K562 (cell line): ENCODE data around the gene GRIK3. TPM values are rescaled to one million over a fixed set of nuclear protein-coding genes. Genes with fewer than 3 reads are reported as not detected.

Experiments used
- ATAC-seq: fragments of 200-7000 bp; cut with Tn5 transposase; 3 replicates; pipeline ENCODE4 v1.9.1; 2020; ENCODE audit warnings: moderate library complexity
- BruUV-seq: library from RNA; stranded (reverse); fragments of 400-500 nt; replicated peaks from 2 replicates; lab custom pipeline; 2021; lab: Mats Ljungman, UMichigan
- CTCF ChIA-PET: fragments of 300-600 bp; formaldehyde crosslinking; extraction: SDS; loops from one replicate; lab custom pipeline; 2021; ENCODE audit warnings: low intra/inter-chr PET ratio; lab: Yijun Ruan, JAX
- POLR2A ChIA-PET: fragments of 300-600, 350-650 bp; sonication (Branson Sonifier 250); formaldehyde crosslinking; extraction: SDS; loops from one replicate; lab custom pipeline; 2021; ENCODE audit warnings: antibody characterized with exemption, inconsistent platforms; lab: Yijun Ruan, JAX
- DNase-seq, 4 experiments: peaks; one replicate each; pipeline versions ENCODE4 v3.0.0 to v3.0.0-alpha.2; 2011 to 2018; ENCODE audit warnings: low spot score in 3 of 4, mixed read lengths in 3 of 4; ENCODE audit errors: extremely low read depth in 1 of 4
- FAIRE-seq: peaks from 2 replicates; lab custom pipeline; 2011; peaks lifted over from hg19 to GRCh38; lab: Jason Lieb, UNC
- H2AFZ ChIP-seq: 2 replicates; pipeline ENCODE4 v1.6.0; 2011; ENCODE audit warnings: low read depth, low read length, control low read depth, inconsistent platforms
- H3K27ac ChIP-seq: fragments of 200-600 bp; 3 replicates; pipeline ENCODE4 v1.8.0; 2011; ENCODE audit warnings: low read depth, mild to moderate bottlenecking, control low read depth, inconsistent platforms, low read length, moderate library complexity, mixed read lengths; ENCODE audit errors: extremely low read depth
- H3K27me3 ChIP-seq, 2 experiments: fragments of 300-600 bp in 1 of 2; 2 replicates in 1 of 2; 3 replicates in 1 of 2; pipeline versions ENCODE4 v1.6.0 to v1.8.0; 2011; ENCODE audit warnings: inconsistent platforms in 2 of 2, low read length in 2 of 2, mild to moderate bottlenecking in 1 of 2, mixed read lengths in 1 of 2, moderate library complexity in 1 of 2; ENCODE audit not compliant: control insufficient read depth in 2 of 2, insufficient read depth in 2 of 2
- H3K36me3 ChIP-seq: fragments of 300-600 bp; 3 replicates; pipeline ENCODE4 v1.8.0; 2011; ENCODE audit warnings: mild to moderate bottlenecking, low read length, inconsistent platforms; ENCODE audit not compliant: control insufficient read depth, insufficient read depth
- H3K4me1 ChIP-seq, 2 experiments: fragments of 200-600 bp in 1 of 2; replicated peaks in 1 of 2; 2 replicates in 1 of 2; 3 replicates in 1 of 2; pipeline versions ENCODE4 v1.5.1 to v1.8.0; 2011; ENCODE audit warnings: inconsistent platforms in 2 of 2, low read length in 2 of 2, mild to moderate bottlenecking in 1 of 2, mixed read lengths in 1 of 2, moderate library complexity in 1 of 2; ENCODE audit not compliant: control insufficient read depth in 2 of 2, insufficient read depth in 2 of 2
- H3K4me2 ChIP-seq: 2 replicates; pipeline ENCODE4 v1.6.1; 2011; ENCODE audit warnings: low read length, control low read depth, inconsistent platforms, mixed read lengths; ENCODE audit not compliant: insufficient read depth
- H3K4me3 ChIP-seq: fragments of 200-600 bp; sonication (generic), shearing (Covaris generic); 2 replicates; pipeline ENCODE4 v1.5.1; 2016; ENCODE audit warnings: control low read depth, inconsistent platforms
- H3K79me2 ChIP-seq: fragments of 200-600 bp; 3 replicates; pipeline ENCODE4 v1.8.0; 2011; ENCODE audit warnings: low read length, inconsistent platforms; ENCODE audit not compliant: control insufficient read depth, insufficient read depth
- H3K9ac ChIP-seq, 2 experiments: 2 replicates each; pipeline versions ENCODE4 v1.6.0 to v1.6.1; 2011; ENCODE audit warnings: low read depth in 2 of 2, low read length in 2 of 2, control low read depth in 1 of 2, inconsistent platforms in 1 of 2, mild to moderate bottlenecking in 1 of 2, mixed read lengths in 1 of 2; ENCODE audit not compliant: insufficient read depth in 1 of 2
- H3K9me1 ChIP-seq: one replicate; pipeline ENCODE4 v1.6.0; 2011; ENCODE audit warnings: inconsistent platforms, mild to moderate bottlenecking, low read length, moderate library complexity; ENCODE audit not compliant: control insufficient read depth, insufficient read depth
- H3K9me3 ChIP-seq: replicated peaks from 2 replicates; pipeline ENCODE4 v1.5.1; 2011; ENCODE audit warnings: low read depth, low read length, inconsistent platforms; ENCODE audit not compliant: control insufficient read depth, insufficient read depth
- H4K20me1 ChIP-seq: replicated peaks from 2 replicates; pipeline ENCODE4 v1.6.1; 2011; ENCODE audit warnings: low read length, inconsistent platforms, mixed read lengths; ENCODE audit not compliant: control insufficient read depth, insufficient read depth
- ATF7 ChIP-seq: fragments of 450-650 bp; IDR thresholded peaks from 2 replicates; pipeline ENCODE4 v1.7.1; 2014; ENCODE audit warnings: mild to moderate bottlenecking, moderate library complexity
- SOX6 ChIP-seq: fragments of 450-650 bp; IDR thresholded peaks from 2 replicates; pipeline ENCODE4 v1.6.1; 2014; ENCODE audit warnings: mild to moderate bottlenecking
- ZNF699 ChIP-seq: fragments of 250-450 bp; sonication (Bioruptor Pico); IDR thresholded peaks from 2 replicates; pipeline ENCODE4 v1.8.0; 2021; ENCODE audit warnings: mild to moderate bottlenecking, moderate library complexity; ENCODE audit not compliant: insufficient replicate concordance
- WGBS: fragments of 100-300 bp; shearing (Covaris generic); methylation state at CpG from one replicate; pipeline ENCODE4 v1.1.6; 2016; ENCODE audit warnings: low coverage, mixed read lengths; ENCODE audit not compliant: insufficient coverage; ENCODE audit errors: missing lambda C conversion rate; 5-methylcytosine and 5-hydroxymethylcytosine counted together
- in situ Hi-C: fragments of 300-500 bp; cut with MboI; formaldehyde crosslinking; loops from 4 replicates; pipeline ENCODE4 v1.15.0; 2018; ENCODE audit warnings: inconsistent platforms, mixed read lengths
- intact Hi-C: fragments of 100-400 bp; cut with micrococcal nuclease; formaldehyde crosslinking; loops from 2 replicates; pipeline ENCODE4 v1.14.2; 2022
- polyA plus RNA-seq, 8 experiments: library from polyadenylated mRNA; depleted of rRNA in 4 of 8; stranded (reverse) in 5 of 8; unstranded in 3 of 8; fragments of >200 nt; fragmentation: Nextera tagmentation in 2 of 8; fragmentation: Illumina TruSeq in 1 of 8; extraction: Ambion mirVana in 2 of 8; extraction: Trizol in 1 of 8; gene quantifications; 2 replicates each; pipeline versions ENCODE4 v1.2.1 to v1.2.3, GENCODE V29; 2011 to 2014; ENCODE audit warnings: inconsistent platforms in 1 of 8, missing spikeins in 1 of 8
- total RNA-seq, 7 experiments: library from RNA; depleted of rRNA in 6 of 7; stranded (reverse); fragments of >200 nt in 6 of 7; fragmentation: Illumina TruSeq in 2 of 7; extraction: Trizol in 2 of 7; gene quantifications; 2 replicates each; pipeline versions ENCODE4 v1.2.1 to v1.2.3, GENCODE V29; 2011 to 2021; ENCODE audit warnings: low replicate concordance in 1 of 7
- TF ChIP-seq, protein P1 (sequence below), 2 experiments: IDR thresholded peaks; 2 replicates each; pipeline ENCODE4 v1.6.1; 2012; ENCODE audit warnings: improper control_type of control experiment in 2 of 2, low read depth in 2 of 2, low read length in 2 of 2, borderline replicate concordance in 1 of 2

Gene GRIK3
- total and polyA plus RNA-seq, 9 of the 15 experiments (the other 6 are each of a cell fraction or from before 2014, with no cell fraction given): not detected

DNA sequence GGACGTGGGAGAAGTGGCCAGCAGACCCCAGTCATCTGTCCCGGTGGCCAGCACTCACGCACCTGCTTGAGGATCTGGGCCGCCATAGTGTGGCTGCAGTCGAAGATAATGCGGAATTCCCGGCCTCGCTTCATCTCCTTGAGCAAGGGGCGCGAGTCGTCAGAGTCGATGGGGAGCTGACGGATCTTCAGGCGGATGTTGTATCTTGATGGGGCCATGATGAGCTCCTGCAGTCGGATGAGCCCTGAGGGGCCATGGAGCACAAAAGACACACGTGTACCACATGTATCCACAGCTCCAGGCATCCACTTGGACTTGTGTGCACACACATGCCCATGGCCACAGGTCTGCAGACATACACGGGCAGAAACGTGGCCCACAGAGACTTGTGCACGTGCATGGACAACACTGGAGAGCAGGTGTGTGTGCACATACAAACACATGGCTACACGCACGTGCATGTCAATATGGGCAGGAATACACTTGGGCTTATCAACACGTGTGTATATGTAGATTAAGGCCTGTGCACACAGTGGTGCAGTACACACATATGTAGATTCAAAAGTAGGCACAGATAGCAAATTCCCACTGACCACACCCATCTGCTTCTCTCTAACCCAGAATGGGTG, 162.1 kb downstream of the GRIK3 start:
- TF ChIP-seq ZNF699 (CRISPR knock-in tag): no peak
- TF ChIP-seq SOX6: no peak
- TF ChIP-seq, protein P1, sequence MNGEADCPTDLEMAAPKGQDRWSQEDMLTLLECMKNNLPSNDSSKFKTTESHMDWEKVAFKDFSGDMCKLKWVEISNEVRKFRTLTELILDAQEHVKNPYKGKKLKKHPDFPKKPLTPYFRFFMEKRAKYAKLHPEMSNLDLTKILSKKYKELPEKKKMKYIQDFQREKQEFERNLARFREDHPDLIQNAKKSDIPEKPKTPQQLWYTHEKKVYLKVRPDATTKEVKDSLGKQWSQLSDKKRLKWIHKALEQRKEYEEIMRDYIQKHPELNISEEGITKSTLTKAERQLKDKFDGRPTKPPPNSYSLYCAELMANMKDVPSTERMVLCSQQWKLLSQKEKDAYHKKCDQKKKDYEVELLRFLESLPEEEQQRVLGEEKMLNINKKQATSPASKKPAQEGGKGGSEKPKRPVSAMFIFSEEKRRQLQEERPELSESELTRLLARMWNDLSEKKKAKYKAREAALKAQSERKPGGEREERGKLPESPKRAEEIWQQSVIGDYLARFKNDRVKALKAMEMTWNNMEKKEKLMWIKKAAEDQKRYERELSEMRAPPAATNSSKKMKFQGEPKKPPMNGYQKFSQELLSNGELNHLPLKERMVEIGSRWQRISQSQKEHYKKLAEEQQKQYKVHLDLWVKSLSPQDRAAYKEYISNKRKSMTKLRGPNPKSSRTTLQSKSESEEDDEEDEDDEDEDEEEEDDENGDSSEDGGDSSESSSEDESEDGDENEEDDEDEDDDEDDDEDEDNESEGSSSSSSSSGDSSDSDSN (IDR thresholded peaks at IDR 0.05; ENCODE audit: borderline replicate concordance in 1 of 2, low read depth in 2 of 2, low read length in 2 of 2): no peak
- no peak for TF ChIP-seq ATF7
- WGBS: 2% methylated on average over 22 of the region's 22 CpGs
- intact Hi-C loops: no loop called here

More for the DNA sequence above, 162.1 kb downstream of the GRIK3 start:
- H3K9ac ChIP-seq: no peak overlapping the region
- ChIA-PET POLR2A (no interaction called here), CTCF (no interaction called here)
- H3K9me1 ChIP-seq: peaks cover 7% of the 10 kb centered on the region
- H4K20me1 ChIP-seq: peaks cover 17% of the 10 kb centered on the region; the same call in 1 of the 2 replicates
- H3K36me3 ChIP-seq: no peaks in the 10 kb centered on the region
- H3K4me2 ChIP-seq: no peak overlapping the region
- no peaks in the 10 kb centered on the region for H3K79me2 ChIP-seq
- no TSS peak for BruUV-seq
- H2AFZ ChIP-seq: no peak overlapping the region
- H3K4me1 ChIP-seq: no peaks in the 10 kb centered on the region
- ATAC-seq: no peak
- in situ Hi-C loops: no loop called here
- no peak overlapping the region for H3K4me3 ChIP-seq
- peaks cover 4 to 40% of the 10 kb centered on the region in 2 experiments; a peak in 4 of 5 replicates for H3K27me3 ChIP-seq
- no peak overlapping the region for H3K27ac ChIP-seq
- DNase-seq: no peak
- no peak for FAIRE-seq
- H3K9me3 ChIP-seq: no peaks in the 10 kb centered on the region
